Activated T-helper 17 cell treated with anti-CD3 and anti-CD28 coated beads, Interleukin-2, amount 50 U/mL, for 72 hours (primary cell): ENCODE data around the gene SRP68. TPM values are rescaled to one million over a fixed set of nuclear protein-coding genes. Genes with fewer than 3 reads are reported as not detected.

Experiments used
- ATAC-seq: fragments of 150-1000 bp; cut with Tn5 transposase; replicated peaks from 2 replicates; pipeline ENCODE4 v1.10.0; 2021; ENCODE audit warnings: mild to moderate bottlenecking, moderate library complexity
- H3K27ac Mint-ChIP-seq: one replicate; pipeline ENCODE4 v1.8.0; 2022; ENCODE audit warnings: mixed read lengths
- H3K27me3 Mint-ChIP-seq: one replicate; pipeline ENCODE4 v1.8.0; 2022; ENCODE audit warnings: mixed read lengths
- H3K36me3 Mint-ChIP-seq: one replicate; pipeline ENCODE4 v1.8.0; 2022; ENCODE audit warnings: low read depth, mild to moderate bottlenecking, mixed read lengths
- H3K4me1 Mint-ChIP-seq: one replicate; pipeline ENCODE4 v1.8.0; 2022; ENCODE audit warnings: mixed read lengths
- H3K4me3 Mint-ChIP-seq: one replicate; pipeline ENCODE4 v1.8.0; 2022; ENCODE audit warnings: mild to moderate bottlenecking, mixed read lengths
- H3K9me3 Mint-ChIP-seq: one replicate; pipeline ENCODE4 v1.8.0; 2022; ENCODE audit warnings: mixed read lengths
- total RNA-seq, 2 donors: library from RNA; stranded (reverse); gene quantifications; one replicate each; pipeline ENCODE4 v1.2.3, GENCODE V29; 2022

The SRP68 gene
- total RNA-seq, 2 donors from 2014 or later, result 109 to 117 TPM

- no peaks in the 10 kb centered on the region for H3K36me3 Mint-ChIP-seq
- no peak within 1 kb of the TSS for H3K27ac Mint-ChIP-seq
- H3K27me3 Mint-ChIP-seq, result no peaks in the 10 kb centered on the region
- no peak for ATAC-seq
- H3K4me3 Mint-ChIP-seq, result no peak within 1 kb of the TSS
- H3K4me1 Mint-ChIP-seq, result peaks cover 3% of the 10 kb centered on the region
- H3K9me3 Mint-ChIP-seq, result no peaks in the 10 kb centered on the region
Measured at GRCh38 chr17:76027159-76027839, 45.0 kb downstream of the SRP68 start, which contains the start of gene EVPL. TSS of gene EVPL (minus strand) at chr17:76027306. CDS start at chr17:76027198, 108 bp downstream.

- Mint-ChIP-seq H3K9me3 (no peaks in the 10 kb centered on the region), H3K27me3 (no peaks in the 10 kb centered on the region), H3K4me3 (no peak overlapping the region), H3K36me3 (no peaks in the 10 kb centered on the region), H3K27ac (no peak overlapping the region), H3K4me1 (peaks cover 3% of the 10 kb centered on the region)
- ATAC-seq, result no peak
Measured at GRCh38 chr17:76026714-76027158, 45.6 kb downstream of the SRP68 start.

- Mint-ChIP-seq H3K36me3 (no peaks in the 10 kb centered on the region), H3K27ac (no peak overlapping the region), H3K4me3 (no peak overlapping the region), H3K27me3 (no peaks in the 10 kb centered on the region), H3K4me1 (peaks cover 3% of the 10 kb centered on the region), H3K9me3 (no peaks in the 10 kb centered on the region)
- no peak for ATAC-seq
Measured at GRCh38 chr17:76025294-76025693, 47.0 kb downstream of the SRP68 start.

GRCh38 chr17:76024353-76024752 is 48.0 kb downstream of the SRP68 start:
- H3K27me3 Mint-ChIP-seq, result no peaks in the 10 kb centered on the region
- H3K4me1 Mint-ChIP-seq, result no peaks in the 10 kb centered on the region
- H3K4me3 Mint-ChIP-seq, result no peak overlapping the region
- no peaks in the 10 kb centered on the region for H3K36me3 Mint-ChIP-seq
- ATAC-seq, result no peak
- no peaks in the 10 kb centered on the region for H3K9me3 Mint-ChIP-seq
- no peak overlapping the region for H3K27ac Mint-ChIP-seq

- no peak overlapping the region for H3K4me3 Mint-ChIP-seq
- H3K4me1 Mint-ChIP-seq, result no peaks in the 10 kb centered on the region
- no peak overlapping the region for H3K27ac Mint-ChIP-seq
- ATAC-seq, result no peak
- H3K27me3 Mint-ChIP-seq, result no peaks in the 10 kb centered on the region
- no peaks in the 10 kb centered on the region for H3K36me3 Mint-ChIP-seq
- no peaks in the 10 kb centered on the region for H3K9me3 Mint-ChIP-seq
Measured at GRCh38 chr17:76023900-76024237, 48.4 kb downstream of the SRP68 start.

GRCh38 chr17:76022973-76023899 is 49.1 kb downstream of the SRP68 start:
- H3K27ac Mint-ChIP-seq, result no peak overlapping the region
- H3K27me3 Mint-ChIP-seq, result no peaks in the 10 kb centered on the region
- H3K36me3 Mint-ChIP-seq, result no peaks in the 10 kb centered on the region
- H3K4me1 Mint-ChIP-seq, result no peaks in the 10 kb centered on the region
- H3K4me3 Mint-ChIP-seq, result no peak overlapping the region
- ATAC-seq, result no peak
- H3K9me3 Mint-ChIP-seq, result no peaks in the 10 kb centered on the region

- H3K27me3 Mint-ChIP-seq, result no peaks in the 10 kb centered on the region
- no peaks in the 10 kb centered on the region for H3K9me3 Mint-ChIP-seq
- no peaks in the 10 kb centered on the region for H3K36me3 Mint-ChIP-seq
- no peaks in the 10 kb centered on the region for H3K4me1 Mint-ChIP-seq
- no peak overlapping the region for H3K27ac Mint-ChIP-seq
- no peak for ATAC-seq
- no peak overlapping the region for H3K4me3 Mint-ChIP-seq
Measured at GRCh38 chr17:76022285-76022684, 50.0 kb downstream of the SRP68 start.

GRCh38 chr17:76019833-76020467 is 52.4 kb downstream of the SRP68 start:
- Mint-ChIP-seq H3K4me1 (no peaks in the 10 kb centered on the region), H3K4me3 (no peak overlapping the region), H3K9me3 (no peaks in the 10 kb centered on the region), H3K36me3 (no peaks in the 10 kb centered on the region), H3K27ac (peak overlapping the region; percentile 37), H3K27me3 (no peaks in the 10 kb centered on the region)
- ATAC-seq, result no peak

- Mint-ChIP-seq H3K27me3 (no peaks in the 10 kb centered on the region), H3K36me3 (no peaks in the 10 kb centered on the region), H3K27ac (no peak overlapping the region), H3K9me3 (no peaks in the 10 kb centered on the region), H3K4me3 (no peak overlapping the region), H3K4me1 (no peaks in the 10 kb centered on the region)
- no peak for ATAC-seq
Measured at GRCh38 chr17:76018801-76019200, 53.5 kb downstream of the SRP68 start.

GRCh38 chr17:76018340-76018680 is 54.0 kb downstream of the SRP68 start:
- Mint-ChIP-seq H3K4me3 (no peak overlapping the region), H3K36me3 (no peaks in the 10 kb centered on the region), H3K9me3 (no peaks in the 10 kb centered on the region), H3K27me3 (no peaks in the 10 kb centered on the region), H3K27ac (no peak overlapping the region), H3K4me1 (no peaks in the 10 kb centered on the region)
- no peak for ATAC-seq

- Mint-ChIP-seq H3K4me1 (no peaks in the 10 kb centered on the region), H3K4me3 (no peak overlapping the region), H3K36me3 (no peaks in the 10 kb centered on the region), H3K27me3 (no peaks in the 10 kb centered on the region), H3K27ac (no peak overlapping the region), H3K9me3 (no peaks in the 10 kb centered on the region)
- ATAC-seq, result no peak
Measured at GRCh38 chr17:76017481-76018339, 54.6 kb downstream of the SRP68 start.

GRCh38 chr17:76014925-76015261 is 57.4 kb downstream of the SRP68 start:
- no peak for ATAC-seq
- no peaks in the 10 kb centered on the region for H3K4me1 Mint-ChIP-seq
- no peaks in the 10 kb centered on the region for H3K9me3 Mint-ChIP-seq
- no peak overlapping the region for H3K4me3 Mint-ChIP-seq
- H3K36me3 Mint-ChIP-seq, result no peaks in the 10 kb centered on the region
- no peak overlapping the region for H3K27ac Mint-ChIP-seq
- no peaks in the 10 kb centered on the region for H3K27me3 Mint-ChIP-seq

GRCh38 chr17:76014100-76014924 is 58.0 kb downstream of the SRP68 start:
- Mint-ChIP-seq H3K9me3 (no peaks in the 10 kb centered on the region), H3K27ac (peak overlapping the region; percentile 87), H3K4me1 (peaks cover 4% of the 10 kb centered on the region), H3K27me3 (no peaks in the 10 kb centered on the region), H3K4me3 (no peak overlapping the region), H3K36me3 (no peaks in the 10 kb centered on the region)
- ATAC-seq, result peak; percentile 98
